ENCODE data around the gene DVL1. TPM values are rescaled to one million over a fixed set of nuclear protein-coding genes. Genes with fewer than 3 reads are reported as not detected.

DVL1 gene
- total RNA-seq, 4 donors from 2014 or later: 26.2 to 80.3 (median 39.5) TPM

DNA sequence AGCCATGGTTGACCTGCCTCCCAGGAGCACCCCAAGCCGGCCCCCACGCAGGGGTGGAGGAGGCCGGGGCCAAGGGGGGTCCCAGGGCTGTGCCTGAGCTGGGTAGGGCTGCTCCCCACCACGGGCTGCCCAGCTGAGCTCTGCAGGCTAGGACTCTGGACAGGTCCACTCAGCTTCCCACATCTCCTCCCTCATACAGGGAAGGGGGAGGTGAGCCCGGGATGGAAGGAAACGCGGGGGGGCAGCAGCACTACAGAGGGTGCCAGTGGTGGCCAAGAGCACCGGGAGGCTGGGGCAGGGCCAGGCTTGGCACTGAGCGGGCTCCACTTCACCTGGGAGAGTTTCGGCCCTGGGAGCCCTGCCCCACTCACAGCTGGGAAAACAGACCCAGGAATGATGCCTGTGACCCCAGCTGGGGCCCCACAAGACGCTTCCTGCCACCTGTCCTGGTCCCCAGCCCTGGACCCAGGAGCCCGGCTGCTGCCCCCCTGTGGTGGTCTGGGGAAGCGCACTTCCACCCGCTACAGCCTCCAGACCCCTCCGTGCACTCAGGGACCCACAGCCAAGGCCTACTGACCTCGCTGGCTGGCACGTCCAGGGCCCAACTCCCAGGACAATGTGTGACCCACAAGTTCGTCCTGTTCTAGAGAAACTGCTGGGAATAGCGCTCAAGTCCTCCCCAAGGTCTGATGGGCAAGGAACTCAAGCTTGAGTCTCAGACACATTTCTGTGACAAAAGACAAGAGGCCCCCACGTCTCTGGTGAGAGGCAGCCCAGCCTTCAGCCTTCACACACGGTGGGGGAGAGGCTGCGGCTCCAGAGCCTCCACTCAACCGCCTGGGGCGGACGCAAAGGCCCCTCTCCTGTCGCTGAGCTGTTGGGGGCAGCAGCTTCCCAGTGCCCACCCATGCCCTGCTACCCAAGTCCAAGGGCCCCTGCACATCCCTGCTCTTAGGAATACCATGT is 22.8 kb upstream of the DVL1 start:
- TF ChIP-seq, protein P1, sequence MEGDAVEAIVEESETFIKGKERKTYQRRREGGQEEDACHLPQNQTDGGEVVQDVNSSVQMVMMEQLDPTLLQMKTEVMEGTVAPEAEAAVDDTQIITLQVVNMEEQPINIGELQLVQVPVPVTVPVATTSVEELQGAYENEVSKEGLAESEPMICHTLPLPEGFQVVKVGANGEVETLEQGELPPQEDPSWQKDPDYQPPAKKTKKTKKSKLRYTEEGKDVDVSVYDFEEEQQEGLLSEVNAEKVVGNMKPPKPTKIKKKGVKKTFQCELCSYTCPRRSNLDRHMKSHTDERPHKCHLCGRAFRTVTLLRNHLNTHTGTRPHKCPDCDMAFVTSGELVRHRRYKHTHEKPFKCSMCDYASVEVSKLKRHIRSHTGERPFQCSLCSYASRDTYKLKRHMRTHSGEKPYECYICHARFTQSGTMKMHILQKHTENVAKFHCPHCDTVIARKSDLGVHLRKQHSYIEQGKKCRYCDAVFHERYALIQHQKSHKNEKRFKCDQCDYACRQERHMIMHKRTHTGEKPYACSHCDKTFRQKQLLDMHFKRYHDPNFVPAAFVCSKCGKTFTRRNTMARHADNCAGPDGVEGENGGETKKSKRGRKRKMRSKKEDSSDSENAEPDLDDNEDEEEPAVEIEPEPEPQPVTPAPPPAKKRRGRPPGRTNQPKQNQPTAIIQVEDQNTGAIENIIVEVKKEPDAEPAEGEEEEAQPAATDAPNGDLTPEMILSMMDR (IDR thresholded peaks at IDR 0.05; ENCODE audit: low read depth): no peak

DNA sequence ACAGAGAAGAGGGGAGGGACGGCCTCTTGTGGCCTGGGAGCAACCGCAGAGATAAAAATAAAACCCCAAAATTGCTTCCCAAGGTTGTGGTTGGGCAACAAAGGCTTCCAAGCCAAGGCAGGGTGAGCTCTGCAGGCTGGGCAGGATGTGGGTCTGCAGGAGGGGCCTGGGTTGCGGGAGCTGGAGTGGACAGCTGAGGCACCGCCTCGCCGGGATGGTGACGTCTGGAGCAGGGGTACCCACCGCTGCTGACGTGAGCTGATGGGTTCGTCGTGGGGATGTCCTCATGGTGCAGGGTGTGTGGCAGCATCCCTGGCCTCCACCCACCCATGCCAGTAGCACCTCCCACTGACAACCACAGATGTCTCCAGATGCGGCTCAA is 22.1 kb upstream of the DVL1 start:
- TF ChIP-seq, protein P1 (IDR thresholded peaks at IDR 0.05; ENCODE audit: low read depth): no peak

DNA sequence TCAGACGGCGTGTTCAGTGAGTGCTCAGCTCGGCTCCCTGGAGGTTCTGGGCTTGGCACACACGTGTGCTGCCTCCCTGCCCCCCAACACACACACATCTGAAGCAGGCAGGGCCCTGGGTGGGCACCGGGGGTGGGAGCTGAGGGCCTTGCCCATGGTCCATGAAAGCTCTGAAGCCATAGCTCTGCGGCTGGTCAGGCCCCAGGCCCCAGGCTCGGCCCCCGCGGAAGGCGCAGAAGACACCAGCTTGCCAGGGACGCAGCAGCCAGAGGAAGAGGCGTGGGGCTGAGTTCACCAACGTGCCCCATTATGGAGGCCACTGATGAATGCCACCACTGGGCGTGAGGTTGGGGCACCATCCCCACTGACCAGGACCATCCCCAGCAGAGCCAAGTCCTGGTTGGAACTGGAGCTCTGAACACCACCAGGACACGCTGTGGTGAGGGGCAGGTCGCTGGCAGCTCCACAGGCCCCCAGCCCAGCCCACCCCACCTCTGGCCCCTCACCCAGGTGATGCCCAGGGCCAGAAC is 21.6 kb upstream of the DVL1 start:
- TF ChIP-seq, protein P1 (IDR thresholded peaks at IDR 0.05; ENCODE audit: low read depth): no peak

DNA sequence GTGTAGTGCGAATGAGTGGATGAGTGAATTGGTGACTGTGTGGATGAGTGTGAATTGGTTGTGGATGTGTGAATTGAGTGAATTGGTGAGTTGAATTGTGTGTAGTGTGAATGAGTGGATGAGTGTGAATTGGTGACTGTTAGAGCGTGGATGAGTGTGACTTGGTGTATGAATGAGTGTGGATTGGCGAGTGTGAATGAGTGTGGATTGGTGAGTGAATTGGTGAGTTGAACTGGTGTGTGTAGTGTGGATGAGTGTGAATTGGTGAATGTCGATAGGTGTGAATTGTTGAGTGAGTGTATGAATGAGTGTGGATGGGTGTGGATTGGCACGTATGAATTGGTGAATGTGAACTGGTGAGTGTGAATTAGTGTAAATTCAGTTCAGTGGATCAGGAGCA is 18.1 kb upstream of the DVL1 start:
- TF ChIP-seq, protein P1 (IDR thresholded peaks at IDR 0.05; ENCODE audit: low read depth): no peak

DNA sequence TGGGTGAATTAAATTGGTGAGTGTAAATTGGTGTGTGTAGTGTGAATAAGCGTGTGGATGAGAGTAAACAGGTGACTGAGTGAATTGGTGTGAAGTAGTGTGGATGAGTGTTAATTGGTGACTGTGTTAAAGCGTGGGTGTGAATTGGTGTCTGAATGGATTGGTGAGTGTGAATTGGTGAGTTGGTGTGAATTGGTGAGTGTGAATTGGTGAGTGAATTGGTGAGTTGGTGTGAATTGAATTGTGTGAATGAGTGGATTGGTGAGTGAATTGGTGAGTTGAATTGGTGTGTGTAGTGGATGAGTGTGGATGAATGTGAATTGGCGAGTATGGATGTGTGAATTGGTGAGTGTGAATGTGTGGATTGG is 17.5 kb upstream of the DVL1 start:
- TF ChIP-seq, protein P1 (IDR thresholded peaks at IDR 0.05; ENCODE audit: low read depth): no peak

DNA sequence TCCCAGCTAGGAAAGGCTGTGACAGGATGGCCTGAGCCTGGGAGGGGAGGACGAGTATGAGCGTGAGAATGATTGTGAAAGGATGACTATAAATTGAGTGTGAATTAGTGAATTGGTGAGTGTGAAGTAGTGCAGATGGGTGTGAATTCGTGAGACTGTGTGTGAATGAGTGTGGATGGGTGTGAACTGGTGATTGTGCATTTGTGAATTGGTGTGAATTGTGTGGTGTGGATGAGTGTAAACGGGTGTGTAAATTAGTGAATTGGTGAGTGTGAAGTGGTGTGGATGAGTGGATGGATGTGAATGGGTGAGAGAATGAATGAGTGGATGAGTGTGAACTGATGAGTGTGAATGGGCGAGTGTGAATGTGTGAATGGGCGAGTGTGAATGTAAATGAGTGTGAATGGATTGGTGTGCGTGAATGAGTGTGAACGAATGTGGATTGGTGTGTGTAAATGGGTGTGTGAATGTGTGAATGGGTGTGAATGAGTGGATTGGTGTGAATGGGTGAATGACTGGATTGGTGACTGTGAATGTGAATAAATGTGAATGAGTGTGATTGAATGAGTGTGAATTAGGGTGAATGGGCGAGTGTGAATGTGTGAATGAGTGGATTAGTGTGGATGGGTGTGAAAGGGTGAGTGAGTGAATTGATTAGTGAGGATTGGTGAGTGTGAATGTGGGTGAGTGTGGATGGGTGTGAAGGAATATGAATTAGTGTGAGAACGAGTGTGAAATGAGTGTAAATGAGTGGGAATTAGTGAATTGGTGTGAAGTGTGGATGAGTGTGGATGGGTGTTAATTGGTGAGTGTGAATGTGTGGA is 16.9 kb upstream of the DVL1 start:
- TF ChIP-seq, protein P1 (IDR thresholded peaks at IDR 0.05; ENCODE audit: low read depth): no peak

DNA sequence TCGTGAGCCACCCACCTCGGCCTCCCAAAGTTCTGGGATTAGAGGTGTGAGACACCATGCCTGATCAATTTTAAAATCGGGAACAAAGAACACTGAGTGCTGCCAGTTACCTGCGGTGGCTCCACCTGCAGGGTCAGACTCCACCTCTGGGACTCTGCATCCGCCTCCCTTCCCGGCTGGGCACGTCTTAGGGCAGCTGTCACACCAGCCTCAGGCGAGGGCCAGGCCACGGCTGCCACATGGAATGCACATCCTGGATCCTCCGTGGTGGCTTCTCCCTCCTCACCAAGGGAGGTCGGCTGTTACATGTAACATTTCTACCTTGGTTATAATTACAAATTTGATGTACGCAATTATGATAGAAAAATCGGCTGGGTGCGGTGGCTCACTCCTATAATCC is 15.0 kb upstream of the DVL1 start:
- TF ChIP-seq, protein P1 (IDR thresholded peaks at IDR 0.05; ENCODE audit: low read depth): no peak
